Measurements from ENCODE around the gene PAWR. TPM values are rescaled to one million over a fixed set of nuclear protein-coding genes. Genes with fewer than 3 reads are reported as not detected.
"Not testable (repeated sequence)": the region's sequence is repeated elsewhere in the genome, so short reads cannot be mapped to it uniquely, and the experiment has no call there.

PAWR gene
- total RNA-seq, 1 donor from 2014 or later = 103 TPM

- Histone ChIP-seq H3K36me3 (peaks cover 3% of the 10 kb centered on the region), H3K4me1 (peaks cover 12% of the 10 kb centered on the region), H2AFZ (replicated peaks) (no peak overlapping the region), H3K9ac (no peak overlapping the region), H3K9me3 (ENCODE audit: low read depth) (peaks cover 6% of the 10 kb centered on the region), H3K4me3 (no peak overlapping the region), H3K27ac (no peak overlapping the region), H3K27me3 (no peaks in the 10 kb centered on the region), H3F3A (ENCODE audit: low read depth) (peaks cover 16% of the 10 kb centered on the region), H3K4me2 (no peak overlapping the region), H3K79me2 (ENCODE audit: low read depth) (peaks cover 100% of the 10 kb centered on the region), H4K20me1 (ENCODE audit: low read depth) (peaks cover 23% of the 10 kb centered on the region)
- Mint-ChIP-seq H3K36me3 (peaks cover 30% of the 10 kb centered on the region), H3K27ac (no peak overlapping the region), H3K4me1 (peaks cover 6% of the 10 kb centered on the region), H3K4me3 (no peak overlapping the region), H3K27me3 (ENCODE audit: insufficient read depth, low read depth) (peaks cover 2% of the 10 kb centered on the region), H3K9me3 (peaks cover 21% of the 10 kb centered on the region)
- TF ChIP-seq EZH2phosphoT487 (IDR thresholded peaks at IDR 0.05) (no peak), EZH2 (IDR thresholded peaks at IDR 0.05) (no peak), CTCF (IDR thresholded peaks at IDR 0.05) (no peak)
- no peak for DNase-seq (ENCODE audit: low spot score)
Observed at GRCh38 chr12:79652521-79652920, 38.2 kb downstream of the PAWR start.

GRCh38 chr12:79650440-79650839, 40.3 kb downstream of the PAWR start:
- TF ChIP-seq CTCF (IDR thresholded peaks at IDR 0.05) (no peak), EZH2phosphoT487 (IDR thresholded peaks at IDR 0.05) (no peak), EZH2 (IDR thresholded peaks at IDR 0.05) (no peak)
- Mint-ChIP-seq H3K36me3 (peaks cover 18% of the 10 kb centered on the region), H3K27ac (no peak overlapping the region), H3K27me3 (ENCODE audit: insufficient read depth, low read depth) (peaks cover 2% of the 10 kb centered on the region), H3K4me1 (peaks cover 7% of the 10 kb centered on the region), H3K9me3 (peaks cover 12% of the 10 kb centered on the region), H3K4me3 (no peak overlapping the region)
- H3K4me1 ChIP-seq = peaks cover 22% of the 10 kb centered on the region
- peaks cover 14% of the 10 kb centered on the region for H3F3A ChIP-seq (ENCODE audit: low read depth)
- no peak overlapping the region for H3K4me2 ChIP-seq
- no peak for DNase-seq (ENCODE audit: low spot score)
- no peak overlapping the region for H3K27ac ChIP-seq
- H2AFZ ChIP-seq (replicated peaks) = no peak overlapping the region
- H4K20me1 ChIP-seq (ENCODE audit: low read depth) = peaks cover 30% of the 10 kb centered on the region
- peaks cover 100% of the 10 kb centered on the region for H3K79me2 ChIP-seq (ENCODE audit: low read depth)
- H3K4me3 ChIP-seq = no peak overlapping the region
- no peak overlapping the region for H3K9ac ChIP-seq
- no peaks in the 10 kb centered on the region for H3K36me3 ChIP-seq
- H3K27me3 ChIP-seq = no peaks in the 10 kb centered on the region
- no peaks in the 10 kb centered on the region for H3K9me3 ChIP-seq (ENCODE audit: low read depth)

GRCh38 chr12:79648881-79649280, 41.9 kb downstream of the PAWR start:
- peaks cover 36% of the 10 kb centered on the region for H4K20me1 ChIP-seq (ENCODE audit: low read depth)
- Mint-ChIP-seq H3K27me3 (ENCODE audit: insufficient read depth, low read depth) (peaks cover 2% of the 10 kb centered on the region), H3K4me1 (peaks cover 14% of the 10 kb centered on the region), H3K27ac (no peak overlapping the region), H3K4me3 (no peak overlapping the region), H3K9me3 (peaks cover 10% of the 10 kb centered on the region), H3K36me3 (peaks cover 11% of the 10 kb centered on the region)
- H3K4me3 ChIP-seq = no peak overlapping the region
- no peak overlapping the region for H3K27ac ChIP-seq
- H3K9ac ChIP-seq = no peak overlapping the region
- H3K4me2 ChIP-seq = no peak overlapping the region
- peaks cover 6% of the 10 kb centered on the region for H3F3A ChIP-seq (ENCODE audit: low read depth)
- H3K27me3 ChIP-seq = no peaks in the 10 kb centered on the region
- peaks cover 30% of the 10 kb centered on the region for H3K4me1 ChIP-seq
- peaks cover 100% of the 10 kb centered on the region for H3K79me2 ChIP-seq (ENCODE audit: low read depth)
- no peak overlapping the region for H2AFZ ChIP-seq (replicated peaks)
- TF ChIP-seq EZH2phosphoT487 (IDR thresholded peaks at IDR 0.05) = no peak
- TF ChIP-seq CTCF (IDR thresholded peaks at IDR 0.05) = no peak
- no peak for TF ChIP-seq EZH2 (IDR thresholded peaks at IDR 0.05)
- DNase-seq (ENCODE audit: low spot score) = no peak
- no peaks in the 10 kb centered on the region for H3K36me3 ChIP-seq
- H3K9me3 ChIP-seq (ENCODE audit: low read depth) = no peaks in the 10 kb centered on the region

GRCh38 chr12:79646843-79647242, 43.9 kb downstream of the PAWR start:
- Mint-ChIP-seq H3K9me3 (peaks cover 10% of the 10 kb centered on the region), H3K36me3 (peaks cover 10% of the 10 kb centered on the region)
- H3K4me3 Mint-ChIP-seq; H3K27me3 Mint-ChIP-seq (ENCODE audit: insufficient read depth, low read depth); DNase-seq (ENCODE audit: low spot score); H3K36me3 ChIP-seq; H3K27ac Mint-ChIP-seq; H2AFZ ChIP-seq (replicated peaks); H3K4me1 Mint-ChIP-seq; H3K9ac ChIP-seq; H3K4me3 ChIP-seq; H3K9me3 ChIP-seq (ENCODE audit: low read depth); H3K27ac ChIP-seq; H3K27me3 ChIP-seq; H3K4me2 ChIP-seq: not testable (repeated sequence)
- peaks cover 100% of the 10 kb centered on the region for H3K79me2 ChIP-seq (ENCODE audit: low read depth)
- H4K20me1 ChIP-seq (ENCODE audit: low read depth) = peaks cover 49% of the 10 kb centered on the region
- peaks cover 34% of the 10 kb centered on the region for H3K4me1 ChIP-seq
- peaks cover 13% of the 10 kb centered on the region for H3F3A ChIP-seq (ENCODE audit: low read depth)

All from neural progenitor cell (in vitro differentiated cells).